Stimulated activated CD4-positive, alpha-beta T cell treated with anti-CD3 and anti-CD28 coated beads, TNF-alpha, amount 100 ng/mL, for 4 hours (primary cell): ENCODE results near the gene MFAP4.

Experiments
- DNase-seq, 3 experiments: peaks; one replicate each; pipeline ENCODE4 v3.0.0-alpha.2; 2020; ENCODE audit warnings: low read depth in 3 of 3

MFAP4 gene

GRCh38 chr17:19386974-19387920, at the start of gene MFAP4:
TSS of gene MFAP4 (minus strand) at chr17:19387190. CDS start at chr17:19387155, 35 bp downstream.
- DNase-seq = no peak

GRCh38 chr17:19433727-19434340, 46.8 kb upstream of the MFAP4 start:
- DNase-seq = no peak

GRCh38 chr17:19433255-19433654, 46.3 kb upstream of the MFAP4 start:
- no peak for DNase-seq

- no peak for DNase-seq
Measured at GRCh38 chr17:19431691-19432090, 44.7 kb upstream of the MFAP4 start.

- DNase-seq = no peak
Measured at GRCh38 chr17:19426631-19427030, 39.6 kb upstream of the MFAP4 start.

GRCh38 chr17:19424934-19425868, 38.2 kb upstream of the MFAP4 start:
- no peak for DNase-seq

GRCh38 chr17:19421926-19422325, 34.9 kb upstream of the MFAP4 start:
- DNase-seq = no peak

GRCh38 chr17:19421219-19421618, 34.2 kb upstream of the MFAP4 start:
- DNase-seq = no peak

GRCh38 chr17:19418251-19418992, 31.4 kb upstream of the MFAP4 start:
- DNase-seq = no peak

- no peak for DNase-seq
Measured at GRCh38 chr17:19417611-19418010, 30.6 kb upstream of the MFAP4 start.

- no peak for DNase-seq
Measured at GRCh38 chr17:19415806-19416775, 29.1 kb upstream of the MFAP4 start.

- no peak for DNase-seq
Measured at GRCh38 chr17:19415311-19415710, 28.3 kb upstream of the MFAP4 start.

GRCh38 chr17:19414396-19415280, 27.6 kb upstream of the MFAP4 start:
- no peak for DNase-seq

GRCh38 chr17:19413761-19414160, 26.8 kb upstream of the MFAP4 start:
- no peak for DNase-seq

GRCh38 chr17:19412984-19413383, 26.0 kb upstream of the MFAP4 start:
- no peak for DNase-seq

GRCh38 chr17:19412510-19412909, 25.5 kb upstream of the MFAP4 start:
- DNase-seq = no peak

GRCh38 chr17:19411631-19412030, 24.6 kb upstream of the MFAP4 start:
- DNase-seq = no peak

GRCh38 chr17:19410875-19411620, 24.1 kb upstream of the MFAP4 start, which contains the start of gene RNF112:
TSS of gene RNF112 (plus strand) at chr17:19411232. CDS start at chr17:19411409, 177 bp downstream.
- DNase-seq = no peak
